Ishikawa (cell line): Measurements from ENCODE around the gene ZNRF2.

Experiments used
- CREB1 ChIP-seq: IDR thresholded peaks from 2 replicates; pipeline ENCODE4 v1.6.1; 2012; ENCODE audit warnings: low read depth
- RAD21 ChIP-seq: IDR thresholded peaks from 2 replicates; pipeline ENCODE4 v1.6.1; 2012; ENCODE audit warnings: low read depth
- YY1 ChIP-seq: IDR thresholded peaks from 2 replicates; pipeline ENCODE4 v1.6.1; 2012; ENCODE audit warnings: low read depth

DNA sequence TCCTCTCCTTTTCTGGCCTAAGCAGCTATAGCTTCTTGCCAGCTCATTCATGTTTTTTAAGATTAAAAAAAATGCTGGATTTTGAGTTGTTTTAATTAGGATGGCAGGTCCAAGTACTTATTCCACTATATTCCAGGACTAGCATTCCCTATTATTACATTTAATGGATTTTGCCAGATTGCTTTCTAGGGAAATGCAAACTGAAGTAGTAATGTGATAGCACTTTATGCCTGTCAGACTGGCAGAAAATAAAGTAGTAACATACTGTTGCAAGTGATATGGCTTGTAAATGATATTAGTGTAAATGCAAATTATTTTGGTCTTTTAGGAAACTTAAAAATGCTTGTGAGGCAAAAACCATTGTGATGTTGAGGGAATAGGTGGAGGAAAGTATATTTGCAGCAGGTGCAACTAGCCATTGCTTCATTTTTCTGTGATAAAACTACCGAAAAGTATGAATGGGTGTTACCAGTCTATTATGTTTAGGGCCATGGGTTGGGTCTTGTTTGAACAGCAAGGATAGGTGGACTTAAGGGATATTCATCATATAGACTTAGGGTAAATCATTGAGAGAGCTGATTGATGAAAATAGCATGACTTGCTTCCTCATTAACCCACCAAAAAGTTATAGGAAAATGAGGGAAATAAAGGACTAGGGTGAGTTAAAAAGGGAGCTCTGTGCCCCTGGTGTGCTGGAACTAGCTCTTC lies 19.9 kb downstream of the ZNRF2 start:
- TF ChIP-seq RAD21 (no peak), CREB1 (no peak), YY1 (no peak)
